AG09319 (cell line): ENCODE measurements around the gene PKNOX1.
"Not testable (repeated sequence)": the region's sequence is repeated elsewhere in the genome, so short reads cannot be mapped to it uniquely, and the experiment has no call there.

ENCODE experiments used
- DNase-seq: peaks from one replicate; pipeline ENCODE4 v3.0.0-alpha.2; 2010; ENCODE audit warnings: low read depth; ENCODE audit errors: extremely low read depth
- TF ChIP-seq, protein P1 (sequence below): IDR thresholded peaks from 2 replicates; pipeline ENCODE4 v1.5.1; 2011; ENCODE audit warnings: low read depth, mild to moderate bottlenecking, inconsistent platforms, low read length, moderate library complexity

The PKNOX1 gene

DNA sequence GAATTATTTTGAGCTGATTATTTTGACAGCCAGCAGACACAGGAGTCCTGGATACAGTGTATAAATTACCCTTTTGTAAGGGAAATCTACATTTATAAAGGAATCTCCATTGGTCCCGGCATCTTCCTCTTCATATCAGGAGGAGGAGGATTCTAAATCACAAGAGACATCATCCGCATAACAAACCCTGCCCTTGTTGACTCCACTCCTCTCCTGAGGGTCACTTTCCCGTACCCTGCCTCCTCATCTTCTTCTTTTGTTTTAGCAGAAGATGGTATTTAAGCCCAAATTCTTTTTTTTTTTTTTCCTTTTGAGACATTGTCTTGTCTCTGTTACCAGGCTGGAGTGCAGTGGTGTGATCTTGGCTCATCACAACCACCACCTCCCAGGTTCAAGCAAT is 14.6 kb upstream of the PKNOX1 start:
- no peak for DNase-seq
- TF ChIP-seq, protein P1, sequence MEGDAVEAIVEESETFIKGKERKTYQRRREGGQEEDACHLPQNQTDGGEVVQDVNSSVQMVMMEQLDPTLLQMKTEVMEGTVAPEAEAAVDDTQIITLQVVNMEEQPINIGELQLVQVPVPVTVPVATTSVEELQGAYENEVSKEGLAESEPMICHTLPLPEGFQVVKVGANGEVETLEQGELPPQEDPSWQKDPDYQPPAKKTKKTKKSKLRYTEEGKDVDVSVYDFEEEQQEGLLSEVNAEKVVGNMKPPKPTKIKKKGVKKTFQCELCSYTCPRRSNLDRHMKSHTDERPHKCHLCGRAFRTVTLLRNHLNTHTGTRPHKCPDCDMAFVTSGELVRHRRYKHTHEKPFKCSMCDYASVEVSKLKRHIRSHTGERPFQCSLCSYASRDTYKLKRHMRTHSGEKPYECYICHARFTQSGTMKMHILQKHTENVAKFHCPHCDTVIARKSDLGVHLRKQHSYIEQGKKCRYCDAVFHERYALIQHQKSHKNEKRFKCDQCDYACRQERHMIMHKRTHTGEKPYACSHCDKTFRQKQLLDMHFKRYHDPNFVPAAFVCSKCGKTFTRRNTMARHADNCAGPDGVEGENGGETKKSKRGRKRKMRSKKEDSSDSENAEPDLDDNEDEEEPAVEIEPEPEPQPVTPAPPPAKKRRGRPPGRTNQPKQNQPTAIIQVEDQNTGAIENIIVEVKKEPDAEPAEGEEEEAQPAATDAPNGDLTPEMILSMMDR: no peak

DNA sequence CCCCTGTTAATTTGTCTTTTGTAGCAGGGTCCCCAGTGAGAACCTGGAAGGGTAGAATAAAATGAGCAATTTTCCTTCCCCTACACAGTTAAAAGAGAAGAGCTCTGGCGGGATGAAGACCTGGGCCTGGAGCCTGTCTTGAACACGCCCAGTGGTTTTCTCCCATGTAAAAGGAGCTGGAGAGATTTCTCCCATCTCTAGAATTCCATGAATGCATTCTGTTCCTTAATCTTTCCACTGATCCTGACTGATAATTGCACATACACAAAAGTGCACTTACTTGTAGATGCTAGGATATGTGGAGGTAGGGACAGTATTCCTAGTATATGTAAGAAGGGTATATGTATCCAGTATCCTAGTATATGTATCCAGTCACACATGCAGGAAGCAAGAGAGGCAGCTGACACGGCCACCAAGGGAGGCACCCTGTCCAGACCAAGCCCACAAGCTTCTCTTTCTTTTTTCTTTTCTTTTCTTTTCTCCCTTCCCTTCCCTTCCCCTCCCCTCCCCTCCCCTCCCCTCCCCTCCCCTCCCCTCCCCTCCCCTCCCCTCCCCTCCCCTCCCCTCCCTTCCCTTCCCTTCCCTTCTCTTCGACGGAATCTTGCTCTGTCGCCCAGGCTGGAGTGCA is 11.9 kb upstream of the PKNOX1 start:
- DNase-seq: no peak

GRCh38 chr21:42964086-42964485 is 10.3 kb upstream of the PKNOX1 start:
- DNase-seq: no peak
- TF ChIP-seq, protein P1: no peak

More for the DNA sequence above, 11.9 kb upstream of the PKNOX1 start:
- TF ChIP-seq, protein P1: no peak

DNA sequence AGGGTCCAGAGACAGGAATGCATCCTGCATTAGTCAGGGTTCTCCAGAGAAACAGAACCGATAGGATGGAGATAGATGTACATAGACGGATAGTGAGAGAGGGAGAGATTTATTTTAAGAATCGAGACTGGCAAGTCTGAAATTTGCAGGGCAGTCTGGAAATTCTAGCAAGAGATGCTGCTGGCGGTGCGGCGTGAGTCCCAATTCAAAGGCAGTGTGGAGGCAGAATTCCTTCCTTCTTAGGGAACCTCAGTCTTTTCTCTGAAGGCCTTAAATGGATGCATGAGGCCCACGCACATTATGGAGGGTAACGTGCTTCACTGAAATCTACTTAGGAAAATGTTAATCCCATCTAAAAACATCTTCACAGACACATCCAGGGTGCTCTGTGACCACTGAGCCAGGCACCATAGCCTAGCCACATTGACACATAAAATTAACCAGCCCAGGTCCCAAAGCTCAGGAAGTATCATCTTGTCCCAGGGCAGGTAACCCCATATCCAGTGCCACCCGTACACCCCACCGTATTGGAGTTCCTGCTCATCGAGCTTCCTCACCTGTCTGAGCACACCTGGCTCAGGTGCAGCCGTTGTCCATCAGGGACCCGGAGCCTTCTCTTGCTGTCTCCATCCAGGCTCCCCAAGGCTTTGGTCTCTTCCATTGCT is 9.7 kb upstream of the PKNOX1 start:
- DNase-seq: no peak
- TF ChIP-seq, protein P1: no peak

DNA sequence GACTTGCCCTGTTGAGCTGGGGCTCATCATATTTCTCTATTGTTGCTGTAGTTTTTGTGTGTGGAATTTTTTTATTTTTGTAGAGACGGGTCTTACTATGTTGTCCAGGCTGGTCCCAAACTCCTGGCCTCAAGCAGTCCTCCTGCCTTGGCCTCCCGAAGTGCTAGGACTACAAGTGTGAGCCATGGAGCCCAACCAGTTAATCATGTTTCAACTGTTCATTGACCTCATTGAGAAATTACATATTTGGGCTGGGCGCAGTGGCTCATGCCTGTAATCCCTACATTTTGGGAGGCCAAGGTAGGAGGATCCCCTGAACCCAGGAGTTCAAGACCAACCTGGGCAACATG is 9.2 kb upstream of the PKNOX1 start:
- no peak for DNase-seq
- TF ChIP-seq, protein P1: no peak

DNA sequence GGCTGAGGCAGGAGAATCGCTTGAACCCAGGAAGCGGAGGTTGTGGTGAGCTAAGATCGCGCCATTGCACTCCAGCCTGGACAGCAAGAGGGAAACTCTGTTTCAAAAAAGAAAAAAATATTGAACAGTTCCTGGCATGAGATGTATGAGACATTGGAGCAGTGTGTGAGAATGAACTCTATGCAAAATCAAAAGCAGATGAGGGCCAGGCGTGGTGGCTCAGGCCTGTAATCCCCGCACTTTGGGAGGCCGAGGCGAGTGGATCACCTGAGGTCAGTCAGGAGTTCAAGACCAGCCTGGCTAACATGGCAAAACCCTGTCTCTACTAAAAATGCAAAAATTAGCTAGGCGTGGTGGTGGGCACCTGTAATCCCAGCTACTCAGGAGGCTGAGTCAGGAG is 6.7 kb upstream of the PKNOX1 start:
- not testable (repeated sequence) for DNase-seq

- DNase-seq: no peak
- TF ChIP-seq, protein P1: no peak
These were observed 5.2 kb upstream of the PKNOX1 start for GRCh38 chr21:42969193-42969600.

GRCh38 chr21:42970946-42971653 is 3.3 kb upstream of the PKNOX1 start:
- TF ChIP-seq, protein P1: no peak
- no peak for DNase-seq
